Neural crest cell (in vitro differentiated cells): ENCODE measurements around the gene RNASE7. TPM values are rescaled to one million over a fixed set of nuclear protein-coding genes. Genes with fewer than 3 reads are reported as not detected.

Experiments used
- DNase-seq: peaks from one replicate; pipeline ENCODE4 v3.0.0; 2021; ENCODE audit warnings: low read depth, mixed read lengths, low spot score
- H3K27ac Mint-ChIP-seq: one replicate; pipeline ENCODE4 v1.8.0; 2021; ENCODE audit warnings: mild to moderate bottlenecking, mixed read lengths; ENCODE audit not compliant: unreplicated experiment
- H3K27me3 Mint-ChIP-seq: 2 replicates; pipeline ENCODE4 v1.8.0; 2021; ENCODE audit warnings: low read depth, mild to moderate bottlenecking, mixed read lengths
- H3K36me3 Mint-ChIP-seq: 2 replicates; pipeline ENCODE4 v1.8.0; 2021; ENCODE audit warnings: low read depth, mild to moderate bottlenecking, mixed read lengths
- H3K4me1 Mint-ChIP-seq: 2 replicates; pipeline ENCODE4 v1.8.0; 2021; ENCODE audit warnings: mixed read lengths
- H3K4me3 Mint-ChIP-seq: one replicate; pipeline ENCODE4 v1.8.0; 2021; ENCODE audit warnings: mild to moderate bottlenecking, mixed read lengths
- H3K9me3 Mint-ChIP-seq: 2 replicates; pipeline ENCODE4 v1.8.0; 2021; ENCODE audit warnings: mixed read lengths
- total RNA-seq: library from RNA; stranded (reverse); gene quantifications from 2 replicates; pipeline ENCODE4 v1.2.1, GENCODE V29; 2021
- TF ChIP-seq, protein P1 (sequence below): fragments of 200-600 bp; sonication (generic); conservative IDR thresholded peaks from 2 replicates; pipeline ENCODE4 v1.5.0; 2021; ENCODE audit warnings: antibody characterized with exemption, mild to moderate bottlenecking

Gene RNASE7
- total RNA-seq, 1 donor from 2014 or later, result not detected

DNA sequence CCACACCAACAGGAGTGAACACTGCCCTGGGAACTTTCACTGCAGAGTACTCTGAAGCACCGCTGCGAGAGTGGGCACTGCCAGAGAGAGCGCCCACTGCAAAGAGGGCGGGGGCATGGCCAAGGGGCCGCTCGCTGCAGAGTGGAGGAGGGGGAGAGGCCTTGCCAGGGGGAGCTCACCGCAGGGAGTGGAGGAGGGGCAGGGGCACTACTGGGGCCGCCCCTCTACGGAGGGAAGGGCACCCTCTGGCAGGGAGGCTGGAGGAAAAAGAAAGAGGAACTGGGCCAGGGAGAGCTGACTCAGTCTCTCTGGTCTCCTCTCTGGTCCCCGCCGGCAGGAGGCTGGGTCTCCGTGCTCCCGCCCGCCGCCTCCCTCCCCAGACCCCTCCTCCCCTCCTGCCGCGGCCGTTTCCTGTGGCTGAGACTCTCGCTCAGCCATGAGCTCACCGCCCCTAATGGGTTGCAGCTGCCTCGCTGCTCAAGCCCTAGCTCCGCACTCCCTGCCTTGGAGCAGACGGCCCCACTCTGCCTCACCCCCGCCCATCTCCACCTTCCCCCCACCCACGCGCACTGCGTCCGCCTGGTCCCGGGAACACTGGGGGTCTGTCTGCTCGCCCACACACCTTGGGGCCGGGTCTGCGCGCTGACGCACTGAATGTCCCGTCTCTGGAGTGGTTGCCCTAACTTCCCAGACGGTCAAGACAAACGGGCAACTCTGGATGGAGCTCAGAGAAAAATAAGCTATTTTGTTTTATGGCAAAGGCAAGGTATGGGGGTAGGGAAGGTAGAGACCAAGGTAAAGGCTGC is 29.3 kb downstream of the RNASE7 start:
- Mint-ChIP-seq H3K27ac (peak overlapping the region; percentile 88), H3K27me3 (peaks cover 2% of the 10 kb centered on the region), H3K4me3 (peak overlapping the region; percentile 96), H3K36me3 (peaks cover 14% of the 10 kb centered on the region), H3K4me1 (peaks cover 53% of the 10 kb centered on the region), H3K9me3 (no peaks in the 10 kb centered on the region)
- DNase-seq, result peak; percentile 62
- TF ChIP-seq, protein P1, sequence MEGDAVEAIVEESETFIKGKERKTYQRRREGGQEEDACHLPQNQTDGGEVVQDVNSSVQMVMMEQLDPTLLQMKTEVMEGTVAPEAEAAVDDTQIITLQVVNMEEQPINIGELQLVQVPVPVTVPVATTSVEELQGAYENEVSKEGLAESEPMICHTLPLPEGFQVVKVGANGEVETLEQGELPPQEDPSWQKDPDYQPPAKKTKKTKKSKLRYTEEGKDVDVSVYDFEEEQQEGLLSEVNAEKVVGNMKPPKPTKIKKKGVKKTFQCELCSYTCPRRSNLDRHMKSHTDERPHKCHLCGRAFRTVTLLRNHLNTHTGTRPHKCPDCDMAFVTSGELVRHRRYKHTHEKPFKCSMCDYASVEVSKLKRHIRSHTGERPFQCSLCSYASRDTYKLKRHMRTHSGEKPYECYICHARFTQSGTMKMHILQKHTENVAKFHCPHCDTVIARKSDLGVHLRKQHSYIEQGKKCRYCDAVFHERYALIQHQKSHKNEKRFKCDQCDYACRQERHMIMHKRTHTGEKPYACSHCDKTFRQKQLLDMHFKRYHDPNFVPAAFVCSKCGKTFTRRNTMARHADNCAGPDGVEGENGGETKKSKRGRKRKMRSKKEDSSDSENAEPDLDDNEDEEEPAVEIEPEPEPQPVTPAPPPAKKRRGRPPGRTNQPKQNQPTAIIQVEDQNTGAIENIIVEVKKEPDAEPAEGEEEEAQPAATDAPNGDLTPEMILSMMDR, result no peak

DNA sequence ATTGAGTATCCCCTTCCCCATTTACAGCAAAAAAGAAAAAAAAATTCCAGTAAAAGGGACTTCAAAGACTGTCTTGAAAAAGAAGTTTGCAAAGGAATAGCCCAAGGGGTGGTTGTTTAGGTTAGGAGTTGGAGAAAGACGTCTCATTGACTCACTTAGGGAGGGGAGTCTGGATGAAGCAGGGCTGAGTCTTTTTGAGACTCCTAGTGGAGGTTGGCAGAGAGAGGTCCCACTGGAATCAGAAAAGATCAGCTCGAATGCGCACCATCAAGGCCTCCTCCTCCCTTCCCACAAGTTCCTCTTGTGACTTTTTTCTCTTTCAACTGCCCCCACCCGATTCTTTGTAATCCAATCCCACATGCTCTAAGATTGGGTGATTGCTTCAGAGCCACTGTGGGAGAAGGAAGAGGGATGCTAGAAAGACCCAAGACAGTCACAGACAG is 29.9 kb downstream of the RNASE7 start:
- Mint-ChIP-seq H3K27me3 (peaks cover 2% of the 10 kb centered on the region), H3K27ac (peak overlapping the region; percentile 46), H3K36me3 (peaks cover 16% of the 10 kb centered on the region), H3K9me3 (no peaks in the 10 kb centered on the region), H3K4me3 (peak overlapping the region; percentile 96), H3K4me1 (peaks cover 53% of the 10 kb centered on the region)
- no peak for DNase-seq
- TF ChIP-seq, protein P1, result no peak

DNA sequence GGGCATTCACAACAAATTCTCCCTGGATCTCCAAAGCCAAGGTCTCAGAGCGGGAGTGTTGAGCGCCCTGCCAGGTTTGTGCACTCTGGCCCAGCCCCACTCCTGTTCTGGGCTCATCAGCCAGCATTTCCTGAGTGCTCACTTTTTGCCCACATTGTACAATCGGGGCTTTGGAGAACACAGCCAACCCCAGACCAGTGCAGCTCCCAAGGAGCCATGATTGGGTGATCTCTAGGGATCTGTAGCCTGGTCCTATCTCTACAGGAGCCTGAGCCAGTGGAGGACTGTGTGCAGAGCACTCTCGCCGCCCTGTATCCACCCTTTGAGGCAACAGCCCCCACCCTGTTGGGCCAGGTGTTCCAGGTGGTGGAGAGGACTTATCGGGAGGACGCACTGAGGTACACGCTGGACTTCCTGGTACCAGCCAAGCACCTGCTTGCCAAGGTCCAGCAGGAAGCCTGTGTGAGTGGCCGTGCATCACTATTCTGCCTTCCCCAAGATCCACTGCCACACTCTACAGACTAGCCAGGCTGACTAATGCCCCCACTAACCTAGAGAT is 30.7 kb downstream of the RNASE7 start:
- Mint-ChIP-seq H3K27ac (no peak overlapping the region), H3K4me3 (peak overlapping the region; percentile 96), H3K9me3 (no peaks in the 10 kb centered on the region), H3K4me1 (peaks cover 55% of the 10 kb centered on the region), H3K27me3 (peaks cover 2% of the 10 kb centered on the region), H3K36me3 (peaks cover 20% of the 10 kb centered on the region)
- DNase-seq, result no peak
- TF ChIP-seq, protein P1, result no peak

DNA sequence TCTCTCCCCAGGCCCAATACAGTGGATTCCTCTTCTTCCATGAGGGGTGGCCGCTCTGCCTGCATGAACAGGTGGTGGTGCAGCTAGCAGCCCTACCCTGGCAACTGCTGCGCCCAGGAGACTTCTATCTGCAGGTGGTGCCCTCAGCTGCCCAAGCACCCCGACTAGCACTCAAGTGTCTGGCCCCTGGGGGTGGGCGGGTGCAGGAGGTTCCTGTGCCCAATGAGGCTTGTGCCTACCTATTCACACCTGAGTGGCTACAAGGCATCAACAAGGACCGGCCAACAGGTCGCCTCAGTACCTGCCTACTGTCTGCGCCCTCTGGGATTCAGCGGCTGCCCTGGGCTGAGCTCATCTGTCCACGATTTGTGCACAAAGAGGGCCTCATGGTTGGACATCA is 31.8 kb downstream of the RNASE7 start:
- Mint-ChIP-seq H3K27me3 (no peaks in the 10 kb centered on the region), H3K4me3 (peak overlapping the region; percentile 96), H3K27ac (peak overlapping the region; percentile 68), H3K4me1 (peaks cover 47% of the 10 kb centered on the region), H3K9me3 (no peaks in the 10 kb centered on the region), H3K36me3 (peaks cover 20% of the 10 kb centered on the region)
- no peak for DNase-seq
- TF ChIP-seq, protein P1, result no peak

DNA sequence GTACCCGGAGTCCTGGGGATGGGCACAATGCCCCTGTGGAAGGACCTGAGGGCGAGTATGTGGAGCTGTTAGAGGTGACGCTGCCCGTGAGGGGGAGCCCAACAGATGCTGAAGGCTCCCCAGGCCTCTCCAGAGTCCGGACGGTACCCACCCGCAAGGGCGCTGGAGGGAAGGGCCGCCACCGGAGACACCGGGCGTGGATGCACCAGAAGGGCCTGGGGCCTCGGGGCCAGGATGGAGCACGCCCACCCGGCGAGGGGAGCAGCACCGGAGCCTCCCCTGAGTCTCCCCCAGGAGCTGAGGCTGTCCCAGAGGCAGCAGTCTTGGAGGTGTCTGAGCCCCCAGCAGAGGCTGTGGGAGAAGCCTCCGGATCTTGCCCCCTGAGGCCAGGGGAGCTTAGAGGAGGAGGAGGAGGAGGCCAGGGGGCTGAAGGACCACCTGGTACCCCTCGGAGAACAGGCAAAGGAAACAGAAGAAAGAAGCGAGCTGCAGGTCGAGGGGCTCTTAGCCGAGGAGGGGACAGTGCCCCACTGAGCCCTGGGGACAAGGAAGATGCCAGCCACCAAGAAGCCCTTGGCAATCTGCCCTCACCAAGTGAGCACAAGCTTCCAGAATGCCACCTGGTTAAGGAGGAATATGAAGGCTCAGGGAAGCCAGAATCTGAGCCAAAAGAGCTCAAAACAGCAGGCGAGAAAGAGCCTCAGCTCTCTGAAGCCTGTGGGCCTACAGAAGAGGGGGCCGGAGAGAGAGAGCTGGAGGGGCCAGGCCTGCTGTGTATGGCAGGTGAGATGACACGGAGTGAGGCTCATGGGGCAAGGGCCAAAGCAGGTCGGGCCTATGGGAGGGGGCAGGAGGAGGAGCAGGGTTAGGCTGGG is 32.5 kb downstream of the RNASE7 start:
- H3K4me3 Mint-ChIP-seq, result no peak overlapping the region
- no peaks in the 10 kb centered on the region for H3K27me3 Mint-ChIP-seq
- peaks cover 20% of the 10 kb centered on the region for H3K36me3 Mint-ChIP-seq
- H3K27ac Mint-ChIP-seq, result no peak overlapping the region
- no peak for DNase-seq
- TF ChIP-seq, protein P1, result no peak
- H3K9me3 Mint-ChIP-seq, result no peaks in the 10 kb centered on the region
- peaks cover 40% of the 10 kb centered on the region for H3K4me1 Mint-ChIP-seq
